OCI-LY7 (cell line): Measurements from ENCODE around the gene PRR35. TPM values are rescaled to one million over a fixed set of nuclear protein-coding genes. Genes with fewer than 3 reads are reported as not detected.

Experiments
- BruUV-seq: library from RNA; stranded (reverse); fragments of 400-500 nt; replicated peaks from 2 replicates; lab custom pipeline; 2021; lab: Mats Ljungman, UMichigan
- CTCF ChIA-PET: fragments of 300-600 bp; sonication (Branson Sonifier 250); formaldehyde crosslinking; loops from one replicate; lab custom pipeline; 2022; ENCODE audit warnings: antibody characterized with exemption; ENCODE audit not compliant: unreplicated experiment; lab: Charles Lee
- POLR2A ChIA-PET: fragments of 300-600 bp; sonication (Branson Sonifier 250); formaldehyde crosslinking; loops from one replicate; lab custom pipeline; 2022; ENCODE audit warnings: antibody characterized with exemption; lab: Charles Lee
- DNase-seq: peaks from one replicate; pipeline ENCODE4 v3.0.0-alpha.2; 2015; ENCODE audit warnings: low spot score
- H2AFZ ChIP-seq: fragments of 200-600 bp; sonication (generic), shearing (Covaris generic); 2 replicates; pipeline ENCODE4 v1.6.1; 2014; ENCODE audit warnings: mild to moderate bottlenecking, antibody characterized with exemption, low read length, moderate library complexity
- H3K27ac ChIP-seq: fragments of 200-600 bp; sonication (generic); 2 replicates; pipeline ENCODE4 v1.5.1; 2014; ENCODE audit warnings: mixed run types, low read depth, mild to moderate bottlenecking, moderate library complexity, low read length, inconsistent platforms; ENCODE audit not compliant: poor library complexity, severe bottlenecking
- H3K36me3 ChIP-seq: fragments of 200-600 bp; sonication (generic); 2 replicates; pipeline ENCODE4 v1.6.1; 2014; ENCODE audit warnings: mild to moderate bottlenecking, antibody characterized with exemption, low read length, moderate library complexity, mixed read lengths; ENCODE audit not compliant: insufficient read depth
- H3K4me1 ChIP-seq: fragments of 200-600 bp; sonication (generic); 2 replicates; pipeline ENCODE4 v1.5.1; 2014; ENCODE audit warnings: mild to moderate bottlenecking, low read length; ENCODE audit not compliant: insufficient read depth, poor library complexity, severe bottlenecking
- H3K4me2 ChIP-seq: fragments of 200-600 bp; sonication (generic); 2 replicates; pipeline ENCODE4 v1.6.1; 2014; ENCODE audit warnings: mild to moderate bottlenecking, low read length
- H3K4me3 ChIP-seq: fragments of 200-600 bp; sonication (generic); 2 replicates; pipeline ENCODE4 v1.5.1; 2014; ENCODE audit warnings: mild to moderate bottlenecking, low read depth, low read length; ENCODE audit not compliant: poor library complexity, severe bottlenecking
- H3K79me2 ChIP-seq: fragments of 200-600 bp; sonication (generic); 2 replicates; pipeline ENCODE4 v1.6.1; 2016; ENCODE audit warnings: low read depth, mild to moderate bottlenecking, low read length, moderate library complexity, mixed read lengths; ENCODE audit not compliant: insufficient read depth
- H3K9me2 ChIP-seq: fragments of 200-600 bp; sonication (generic); 2 replicates; pipeline ENCODE4 v1.6.1; 2016; ENCODE audit warnings: mild to moderate bottlenecking, low read length, mixed read lengths; ENCODE audit not compliant: insufficient read depth
- H3K9me3 ChIP-seq: fragments of 200-600 bp; sonication (generic); 2 replicates; pipeline ENCODE4 v1.6.1; 2014; ENCODE audit warnings: mild to moderate bottlenecking, mixed run types, low read length, mixed read lengths
- H4K20me1 ChIP-seq: fragments of 200-600 bp; sonication (generic); 2 replicates; pipeline ENCODE4 v1.6.1; 2014; ENCODE audit warnings: mild to moderate bottlenecking, antibody characterized with exemption, low read length, moderate library complexity, mixed read lengths; ENCODE audit not compliant: insufficient read depth
- EZH2phosphoT487 ChIP-seq: fragments of 200-600 bp; sonication (generic); IDR thresholded peaks from 2 replicates; pipeline ENCODE4 v1.6.1; 2018; ENCODE audit warnings: low read depth, borderline replicate concordance, mild to moderate bottlenecking, mixed run types, antibody characterized with exemption, low read length, moderate library complexity, mixed read lengths
- intact Hi-C: fragments of 100-400 bp; cut with micrococcal nuclease; formaldehyde crosslinking; loops from one replicate; pipeline ENCODE4 v1.10.0; 2022; ENCODE audit not compliant: unreplicated experiment
- total RNA-seq, 2 experiments: library from RNA; depleted of rRNA in 1 of 2; stranded (reverse); fragments of >200 nt in 1 of 2; shearing (Covaris generic) in 1 of 2; gene quantifications; 2 replicates each; pipeline ENCODE4 v1.2.3, GENCODE V29; 2014 to 2022
- TF ChIP-seq, protein P1 (sequence below): fragments of 200-600 bp; sonication (generic); conservative IDR thresholded peaks from 2 replicates; pipeline ENCODE4 v1.5.1; 2014; ENCODE audit warnings: mild to moderate bottlenecking, antibody characterized with exemption, low read length, moderate library complexity, mixed read lengths

The PRR35 gene
- total RNA-seq, 2 experiments from 2014 or later = not detected

DNA sequence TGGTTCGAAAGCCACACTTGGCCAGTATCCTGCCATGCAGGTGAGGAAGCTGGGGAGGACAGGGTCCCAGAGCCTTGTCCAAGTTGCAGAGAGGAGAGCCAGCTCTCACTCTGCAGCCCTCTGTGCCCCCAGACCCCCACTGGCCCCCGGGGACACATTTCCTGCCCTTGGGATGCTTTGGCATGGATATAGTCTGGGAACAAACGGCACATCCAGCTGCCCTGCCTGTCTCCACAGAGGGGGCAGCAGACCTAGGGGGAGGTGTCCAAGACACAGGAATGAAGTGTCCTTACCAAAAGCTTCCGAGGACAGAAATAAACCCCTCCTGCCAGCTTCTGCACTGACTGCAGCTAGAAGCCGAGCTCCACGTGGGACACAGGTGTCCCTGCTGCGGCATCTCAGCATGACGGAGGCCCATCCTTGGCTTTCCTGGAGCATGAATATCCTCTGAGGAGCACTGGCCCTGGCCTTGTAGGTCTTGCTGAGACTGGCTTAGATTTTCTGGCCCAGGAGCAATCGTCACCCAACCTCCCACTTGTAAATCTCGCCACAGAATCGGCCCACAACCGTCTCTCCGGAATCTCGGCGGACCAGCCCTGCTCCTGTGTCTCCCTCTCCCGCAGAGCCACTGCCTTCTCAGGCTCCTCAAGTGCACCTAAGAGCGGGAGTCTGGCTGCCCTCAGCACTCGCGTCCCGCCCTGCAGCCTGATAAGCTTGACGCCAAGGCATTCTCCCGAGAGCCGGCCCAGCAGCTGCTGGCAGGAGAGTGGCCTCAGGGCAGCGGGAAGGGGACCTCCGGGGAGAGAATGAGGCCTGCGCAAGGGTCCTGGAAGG is 33.8 kb upstream of the PRR35 start:
- intact Hi-C loops = loop anchor here (1.0 kb wide), 1 partner anchor 40 kb away; no protein-coding TSS in a partner anchor
- Histone ChIP-seq H3K4me2 (peak overlapping the region; percentile 90), H2AFZ (no peak overlapping the region), H3K4me1 (peaks cover 24% of the 10 kb centered on the region), H3K79me2 (peaks cover 38% of the 10 kb centered on the region), H3K4me3 (peak overlapping the region; percentile 76), H4K20me1 (no peaks in the 10 kb centered on the region), H3K9me2 (no peaks in the 10 kb centered on the region), H3K36me3 (peaks cover 13% of the 10 kb centered on the region; the same call in 1 of the 2 replicates), H3K9me3 (no peaks in the 10 kb centered on the region), H3K27ac (peak overlapping the region; percentile 49)
- POLR2A ChIA-PET = interaction anchor here (0.8 kb wide), 1 partner anchor 72 kb away, joined by 4 read pairs; no protein-coding TSS in a partner anchor
- BruUV-seq = TSS peak; percentile 56
- TF ChIP-seq EZH2phosphoT487 = no peak
- TF ChIP-seq, protein P1, sequence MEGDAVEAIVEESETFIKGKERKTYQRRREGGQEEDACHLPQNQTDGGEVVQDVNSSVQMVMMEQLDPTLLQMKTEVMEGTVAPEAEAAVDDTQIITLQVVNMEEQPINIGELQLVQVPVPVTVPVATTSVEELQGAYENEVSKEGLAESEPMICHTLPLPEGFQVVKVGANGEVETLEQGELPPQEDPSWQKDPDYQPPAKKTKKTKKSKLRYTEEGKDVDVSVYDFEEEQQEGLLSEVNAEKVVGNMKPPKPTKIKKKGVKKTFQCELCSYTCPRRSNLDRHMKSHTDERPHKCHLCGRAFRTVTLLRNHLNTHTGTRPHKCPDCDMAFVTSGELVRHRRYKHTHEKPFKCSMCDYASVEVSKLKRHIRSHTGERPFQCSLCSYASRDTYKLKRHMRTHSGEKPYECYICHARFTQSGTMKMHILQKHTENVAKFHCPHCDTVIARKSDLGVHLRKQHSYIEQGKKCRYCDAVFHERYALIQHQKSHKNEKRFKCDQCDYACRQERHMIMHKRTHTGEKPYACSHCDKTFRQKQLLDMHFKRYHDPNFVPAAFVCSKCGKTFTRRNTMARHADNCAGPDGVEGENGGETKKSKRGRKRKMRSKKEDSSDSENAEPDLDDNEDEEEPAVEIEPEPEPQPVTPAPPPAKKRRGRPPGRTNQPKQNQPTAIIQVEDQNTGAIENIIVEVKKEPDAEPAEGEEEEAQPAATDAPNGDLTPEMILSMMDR = no peak
- CTCF ChIA-PET = no interaction called here
- peak; percentile 46 for DNase-seq

DNA sequence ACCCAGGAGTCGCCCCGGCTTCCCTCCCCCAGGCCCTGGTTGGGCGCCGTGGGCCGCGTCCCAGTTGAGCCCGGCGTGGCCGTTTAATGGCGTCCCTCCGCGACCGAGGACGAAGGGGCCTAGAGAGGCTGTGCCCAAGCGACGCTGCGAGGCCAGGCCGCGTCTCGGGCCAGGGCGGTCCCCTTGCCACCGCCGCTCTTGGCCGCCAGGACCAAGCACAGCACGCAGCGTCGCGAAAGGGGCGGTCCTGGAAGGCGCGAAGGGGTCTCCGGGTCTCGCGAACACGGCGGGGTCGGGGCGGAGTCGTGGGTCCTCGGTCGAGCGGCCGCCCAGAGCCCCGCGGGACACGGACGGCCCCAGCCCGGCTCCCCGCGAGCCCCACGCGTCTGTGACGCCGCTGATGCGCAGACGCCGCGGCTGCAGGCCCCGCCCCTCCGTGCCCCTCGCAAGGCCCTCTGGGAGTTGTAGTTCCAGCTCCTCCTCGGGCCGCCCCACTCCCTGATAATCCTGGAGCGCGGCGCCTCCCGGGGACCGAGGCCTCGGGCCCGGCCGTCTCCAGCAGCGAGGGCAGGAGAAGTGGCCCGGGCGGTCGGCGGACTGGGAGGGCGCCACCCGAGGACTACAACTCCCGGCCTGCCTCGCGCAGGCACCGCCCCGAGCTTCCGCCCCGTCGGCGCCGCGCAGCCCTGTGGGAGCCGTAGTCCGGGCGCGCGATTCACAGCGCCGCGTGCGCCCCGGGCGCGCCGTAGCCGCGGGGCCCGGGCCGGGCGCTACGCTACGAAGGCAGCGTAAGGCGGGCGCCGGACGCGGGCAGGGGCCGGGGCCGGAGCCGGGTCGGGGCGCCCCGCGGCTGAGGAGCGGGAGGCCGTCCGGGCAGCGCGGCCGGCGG is 32.9 kb upstream of the PRR35 start, which contains the start of gene CAPN15:
Gene CAPN15, plus strand, starts transcription at position 698 of the 889 bp plus-strand sequence. CDS start 19,127 bp downstream, outside the sequence.
- Histone ChIP-seq H3K4me1 (peaks cover 24% of the 10 kb centered on the region), H3K27ac (peak within 1 kb of the TSS; percentile 49), H3K9me3 (no peaks in the 10 kb centered on the region), H3K79me2 (peaks cover 46% of the 10 kb centered on the region), H3K36me3 (peaks cover 13% of the 10 kb centered on the region; the same call in 1 of the 2 replicates), H3K4me2 (peak within 1 kb of the TSS; percentile 92), H3K9me2 (no peaks in the 10 kb centered on the region), H4K20me1 (no peaks in the 10 kb centered on the region), H3K4me3 (peak within 1 kb of the TSS; percentile 92), H2AFZ (peak within 1 kb of the TSS; percentile 5; the same call in 1 of the 2 replicates)
- TF ChIP-seq, protein P1 = no peak
- TF ChIP-seq EZH2phosphoT487 = no peak
- CTCF ChIA-PET = no interaction called here
- DNase-seq = peak; percentile 92
- POLR2A ChIA-PET = interaction anchor here (0.8 kb wide), 1 partner anchor 71 kb away, joined by 4 read pairs; no protein-coding TSS in a partner anchor
- intact Hi-C loops = loop anchor here (1.0 kb wide), 1 partner anchor 39 kb away; no protein-coding TSS in a partner anchor
- BruUV-seq = no TSS peak
